ENCODE results near the gene EYS.

EYS gene

GRCh38 chr6:63714091-63714490 lies 1992.9 kb downstream of the EYS start:
- peak; percentile 3 for DNase-seq (ENCODE audit: low read depth)
- H3K4me3 ChIP-seq (ENCODE audit: low read depth, low read length), result no peak overlapping the region
- TF ChIP-seq CTCF (IDR thresholded peaks at IDR 0.05; ENCODE audit: insufficient read depth, low read depth, low read length, missing control alignments), result no peak

- no peak for DNase-seq (ENCODE audit: low read depth)
- H3K4me3 ChIP-seq (ENCODE audit: low read depth, low read length), result no peak overlapping the region
- TF ChIP-seq CTCF (IDR thresholded peaks at IDR 0.05; ENCODE audit: insufficient read depth, low read depth, low read length, missing control alignments), result no peak
Observed at GRCh38 chr6:63713332-63713731, 1993.7 kb downstream of the EYS start.

GRCh38 chr6:63709148-63709547 lies 1997.9 kb downstream of the EYS start:
- DNase-seq (ENCODE audit: low read depth), result no peak
- no peak overlapping the region for H3K4me3 ChIP-seq (ENCODE audit: low read depth, low read length)
- no peak for TF ChIP-seq CTCF (IDR thresholded peaks at IDR 0.05; ENCODE audit: insufficient read depth, low read depth, low read length, missing control alignments)

GRCh38 chr6:63708631-63709030 lies 1998.4 kb downstream of the EYS start:
- TF ChIP-seq CTCF (IDR thresholded peaks at IDR 0.05; ENCODE audit: insufficient read depth, low read depth, low read length, missing control alignments), result no peak
- H3K4me3 ChIP-seq (ENCODE audit: low read depth, low read length), result no peak overlapping the region
- DNase-seq (ENCODE audit: low read depth), result no peak

- no peak for DNase-seq (ENCODE audit: low read depth)
- H3K4me3 ChIP-seq (ENCODE audit: low read depth, low read length), result no peak overlapping the region
- TF ChIP-seq CTCF (IDR thresholded peaks at IDR 0.05; ENCODE audit: insufficient read depth, low read depth, low read length, missing control alignments), result no peak
Observed at GRCh38 chr6:63706630-63707029, 2000.4 kb downstream of the EYS start.

GRCh38 chr6:63705707-63706106 lies 2001.3 kb downstream of the EYS start:
- H3K4me3 ChIP-seq (ENCODE audit: low read depth, low read length), result no peak overlapping the region
- DNase-seq (ENCODE audit: low read depth), result no peak
- TF ChIP-seq CTCF (IDR thresholded peaks at IDR 0.05; ENCODE audit: insufficient read depth, low read depth, low read length, missing control alignments), result no peak

GRCh38 chr6:63690221-63690620 lies 2016.8 kb downstream of the EYS start:
- TF ChIP-seq CTCF (IDR thresholded peaks at IDR 0.05; ENCODE audit: insufficient read depth, low read depth, low read length, missing control alignments), result no peak
- no peak overlapping the region for H3K4me3 ChIP-seq (ENCODE audit: low read depth, low read length)
- DNase-seq (ENCODE audit: low read depth), result no peak
